Muscle of leg (tissue), 11 donors: ENCODE measurements around the gene PALM3. TPM values are rescaled to one million over a fixed set of nuclear protein-coding genes. Genes with fewer than 3 reads are reported as not detected.
"Not testable (repeated sequence)": the region's sequence is repeated elsewhere in the genome, so short reads cannot be mapped to it uniquely, and the experiment has no call there.

Experiments
- DNase-seq: peaks from one replicate; pipeline ENCODE4 v3.0.0; 2013
- H3K27ac ChIP-seq: one replicate; pipeline ENCODE4 v1.5.1; 2013; ENCODE audit warnings: mild to moderate bottlenecking, low read length, control low read depth
- H3K27me3 ChIP-seq: one replicate; pipeline ENCODE4 v1.6.1; 2013; ENCODE audit warnings: low read length; ENCODE audit not compliant: control insufficient read depth, insufficient read depth
- H3K36me3 ChIP-seq: one replicate; pipeline ENCODE4 v1.6.1; 2013; ENCODE audit warnings: low read length; ENCODE audit not compliant: control insufficient read depth, insufficient read depth
- H3K4me1 ChIP-seq: one replicate; pipeline ENCODE4 v1.6.1; 2013; ENCODE audit warnings: low read length; ENCODE audit not compliant: control insufficient read depth, insufficient read depth
- H3K4me3 ChIP-seq: one replicate; pipeline ENCODE4 v1.5.1; 2013; ENCODE audit warnings: low read length, control low read depth
- H3K9me3 ChIP-seq: replicated peaks from 2 replicates; pipeline ENCODE4 v1.6.1; 2013; ENCODE audit warnings: low read depth, low read length; ENCODE audit not compliant: control insufficient read depth
- WGBS: methylation state at CpG from one replicate; pipeline ENCODE4 v1.1.5; 2013; ENCODE audit warnings: missing lambda C conversion rate; ENCODE audit not compliant: insufficient coverage; 5-methylcytosine and 5-hydroxymethylcytosine counted together
- polyA plus RNA-seq, 8 donors: library from polyadenylated mRNA; unstranded; fragments of 120-200 nt; gene quantifications; one replicate each; pipeline versions ENCODE4 v1.2.1 to v1.2.3, GENCODE V29; 2013; ENCODE audit warnings: inconsistent platforms in 1 of 8, low replicate concordance in 1 of 8; ENCODE audit not compliant: insufficient read length in 8 of 8, insufficient read depth in 1 of 8
- total RNA-seq: library from RNA; stranded (reverse); fragments of 120-200 nt; gene quantifications from one replicate; pipeline ENCODE4 v1.2.4, GENCODE V29; 2013

Gene PALM3
- total and polyA plus RNA-seq, 9 donors, result 0.18 to 2.3 (median 1.2) TPM

GRCh38 chr19:14051980-14052379, 9.9 kb downstream of the PALM3 start:
- H3K4me3 ChIP-seq, result no peak overlapping the region
- peaks cover 14% of the 10 kb centered on the region for H3K27me3 ChIP-seq
- H3K36me3 ChIP-seq, result no peaks in the 10 kb centered on the region
- no peak overlapping the region for H3K27ac ChIP-seq
- no peak for DNase-seq
- H3K9me3 ChIP-seq, result peaks cover 2% of the 10 kb centered on the region
- 75% methylated on average over 6 of the region's 9 CpGs for WGBS
- H3K4me1 ChIP-seq, result peaks cover 1% of the 10 kb centered on the region

- H3K27ac ChIP-seq, H3K27me3 ChIP-seq, DNase-seq, H3K4me1 ChIP-seq, H3K4me3 ChIP-seq, H3K36me3 ChIP-seq, H3K9me3 ChIP-seq: not testable (repeated sequence)
- 94% methylated on average over 7 of the region's 11 CpGs for WGBS
Observed at GRCh38 chr19:14050961-14051360, 10.9 kb downstream of the PALM3 start.

GRCh38 chr19:14050512-14050911, 11.4 kb downstream of the PALM3 start:
- WGBS, result no CpG with 5 or more reads among the region's 4 CpGs
- DNase-seq, result no peak
- Histone ChIP-seq H3K4me1 (no peaks in the 10 kb centered on the region), H3K36me3 (no peaks in the 10 kb centered on the region), H3K9me3 (peaks cover 2% of the 10 kb centered on the region), H3K27ac (no peak overlapping the region), H3K4me3 (no peak overlapping the region), H3K27me3 (peaks cover 8% of the 10 kb centered on the region)

GRCh38 chr19:14048443-14049153, 13.3 kb downstream of the PALM3 start:
- Histone ChIP-seq H3K9me3 (peaks cover 2% of the 10 kb centered on the region), H3K36me3 (no peaks in the 10 kb centered on the region), H3K4me1 (no peaks in the 10 kb centered on the region), H3K4me3 (no peak overlapping the region), H3K27me3 (peaks cover 4% of the 10 kb centered on the region), H3K27ac (no peak overlapping the region)
- no peak for DNase-seq
- 57% methylated on average over 3 of the region's 8 CpGs for WGBS

GRCh38 chr19:14047866-14048265, 14.0 kb downstream of the PALM3 start:
- not testable (repeated sequence) for H3K27me3 ChIP-seq, DNase-seq, H3K36me3 ChIP-seq, H3K27ac ChIP-seq, H3K4me1 ChIP-seq, H3K4me3 ChIP-seq, H3K9me3 ChIP-seq
- WGBS, result 88% methylated on average over 2 of the region's 10 CpGs

GRCh38 chr19:14042659-14043608, 18.9 kb downstream of the PALM3 start:
- peak; percentile 92 for DNase-seq
- not testable (repeated sequence) for H3K27me3 ChIP-seq, H3K4me3 ChIP-seq, H3K4me1 ChIP-seq, H3K36me3 ChIP-seq, H3K9me3 ChIP-seq
- 80% methylated on average over 1 of the region's 19 CpGs for WGBS
- peak overlapping the region; percentile 72 for H3K27ac ChIP-seq

- H3K27ac ChIP-seq, result no peak overlapping the region
- no peaks in the 10 kb centered on the region for H3K36me3 ChIP-seq
- H3K4me1 ChIP-seq, result peaks cover 8% of the 10 kb centered on the region
- 89% methylated on average over 4 of the region's 7 CpGs for WGBS
- no peak overlapping the region for H3K4me3 ChIP-seq
- no peak for DNase-seq
- H3K27me3 ChIP-seq, result no peaks in the 10 kb centered on the region
- H3K9me3 ChIP-seq, result no peaks in the 10 kb centered on the region
Observed at GRCh38 chr19:14039181-14039580, 22.7 kb downstream of the PALM3 start.

- no peak for DNase-seq
- H3K27ac ChIP-seq, result no peak overlapping the region
- WGBS, result 76% methylated on average over 2 of the region's 7 CpGs
Observed at GRCh38 chr19:14035706-14036105, 26.2 kb downstream of the PALM3 start.

GRCh38 chr19:14035159-14035558, 26.7 kb downstream of the PALM3 start:
- H3K4me1 ChIP-seq, result peaks cover 11% of the 10 kb centered on the region
- 96% methylated on average over 4 of the region's 12 CpGs for WGBS
- peaks cover 25% of the 10 kb centered on the region for H3K27me3 ChIP-seq
- not testable (repeated sequence) for H3K27ac ChIP-seq, H3K9me3 ChIP-seq, H3K36me3 ChIP-seq, DNase-seq, H3K4me3 ChIP-seq

More at GRCh38 chr19:14035706-14036105, 26.2 kb downstream of the PALM3 start:
- Histone ChIP-seq H3K4me1 (peaks cover 11% of the 10 kb centered on the region), H3K9me3 (no peaks in the 10 kb centered on the region), H3K36me3 (no peaks in the 10 kb centered on the region), H3K4me3 (no peak overlapping the region), H3K27me3 (peaks cover 20% of the 10 kb centered on the region)

- Histone ChIP-seq H3K9me3 (no peaks in the 10 kb centered on the region), H3K27me3 (peaks cover 26% of the 10 kb centered on the region), H3K36me3 (no peaks in the 10 kb centered on the region), H3K4me1 (peaks cover 11% of the 10 kb centered on the region), H3K4me3 (no peak overlapping the region), H3K27ac (no peak overlapping the region)
- WGBS, result 83% methylated on average over 1 of the region's 2 CpGs
- DNase-seq, result no peak
Observed at GRCh38 chr19:14033946-14034345, 27.9 kb downstream of the PALM3 start.
